Right lobe of liver (tissue), 4 donors: ENCODE measurements around the gene DNAH17.

ENCODE experiments used
- POLR2A ChIP-seq: fragments of 450-650 bp; IDR thresholded peaks from one replicate; pipeline ENCODE4 v1.6.1; 2017; ENCODE audit warnings: antibody characterized with exemption, mild to moderate bottlenecking
- TF ChIP-seq, protein P1 (sequence below), 4 donors: fragments of 200-600 bp in 3 of 4; fragments of 450-650 bp in 1 of 4; IDR thresholded peaks; one replicate each; pipeline versions ENCODE4 v1.5.1 to v1.8.0; 2016 to 2022; ENCODE audit warnings: antibody characterized with exemption in 4 of 4, mild to moderate bottlenecking in 2 of 4
- donor health status: DM: no; HTN: no; CAD: no.
- donor health status: DM: no; HTN: no; CAD: no.
- donor health status: DM: no; HTN: yes; CAD: no.

DNA sequence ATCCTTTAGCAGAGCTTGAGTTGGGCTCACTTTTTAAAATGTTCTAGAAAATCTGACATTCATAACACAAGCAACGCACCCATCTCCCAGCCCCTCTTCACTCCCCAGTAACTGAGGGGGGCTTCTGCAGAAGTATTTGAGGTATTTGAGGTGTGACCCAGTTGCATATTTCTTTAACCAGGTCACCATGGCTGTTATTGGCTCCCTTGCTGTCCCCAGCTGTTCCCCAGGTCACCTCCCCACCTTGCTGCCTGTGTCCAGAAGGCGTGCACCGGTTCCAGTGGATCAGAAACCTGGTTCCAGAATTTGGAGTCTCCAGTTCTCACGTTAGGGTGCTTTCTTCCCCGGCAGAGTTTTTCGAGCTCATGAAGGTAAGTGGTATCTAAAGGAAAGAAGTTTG lies 184.9 kb downstream of the DNAH17 start:
- no peak for TF ChIP-seq POLR2A
- TF ChIP-seq, protein P1, sequence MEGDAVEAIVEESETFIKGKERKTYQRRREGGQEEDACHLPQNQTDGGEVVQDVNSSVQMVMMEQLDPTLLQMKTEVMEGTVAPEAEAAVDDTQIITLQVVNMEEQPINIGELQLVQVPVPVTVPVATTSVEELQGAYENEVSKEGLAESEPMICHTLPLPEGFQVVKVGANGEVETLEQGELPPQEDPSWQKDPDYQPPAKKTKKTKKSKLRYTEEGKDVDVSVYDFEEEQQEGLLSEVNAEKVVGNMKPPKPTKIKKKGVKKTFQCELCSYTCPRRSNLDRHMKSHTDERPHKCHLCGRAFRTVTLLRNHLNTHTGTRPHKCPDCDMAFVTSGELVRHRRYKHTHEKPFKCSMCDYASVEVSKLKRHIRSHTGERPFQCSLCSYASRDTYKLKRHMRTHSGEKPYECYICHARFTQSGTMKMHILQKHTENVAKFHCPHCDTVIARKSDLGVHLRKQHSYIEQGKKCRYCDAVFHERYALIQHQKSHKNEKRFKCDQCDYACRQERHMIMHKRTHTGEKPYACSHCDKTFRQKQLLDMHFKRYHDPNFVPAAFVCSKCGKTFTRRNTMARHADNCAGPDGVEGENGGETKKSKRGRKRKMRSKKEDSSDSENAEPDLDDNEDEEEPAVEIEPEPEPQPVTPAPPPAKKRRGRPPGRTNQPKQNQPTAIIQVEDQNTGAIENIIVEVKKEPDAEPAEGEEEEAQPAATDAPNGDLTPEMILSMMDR (IDR thresholded peaks at IDR 0.05): no peak
